Glomerular endothelial cell (primary cell): ENCODE data around the gene KRT1. TPM values are rescaled to one million over a fixed set of nuclear protein-coding genes. Genes with fewer than 3 reads are reported as not detected.

Experiments used
- total RNA-seq: library from RNA; depleted of rRNA; stranded (reverse); fragments of >200 nt; gene quantifications from 2 replicates; pipeline ENCODE4 v1.2.3, GENCODE V29; 2015

Gene KRT1
- total RNA-seq, 1 donor from 2014 or later: not detected

Other genes starting within 250 kb of the KRT1 start
- not detected in 2 replicates for gene KRT75, start 246.0 kb downstream of the KRT1 start, total RNA-seq
- gene KRT6B, start 228.3 kb downstream of the KRT1 start, total RNA-seq: not detected in 2 replicates
- gene KRT6C, start 206.6 kb downstream of the KRT1 start, total RNA-seq: not detected in 2 replicates
- gene KRT6A, start 187.2 kb downstream of the KRT1 start, total RNA-seq: not detected in 2 replicates
- gene KRT5, start 160.0 kb downstream of the KRT1 start, total RNA-seq: not detected in 2 replicates
- gene KRT71, start 127.3 kb downstream of the KRT1 start, total RNA-seq: not detected in 2 replicates
- not detected in 2 replicates for gene KRT74, start 106.6 kb downstream of the KRT1 start, total RNA-seq
- not detected in 2 replicates for gene KRT72, start 78.9 kb downstream of the KRT1 start, total RNA-seq
- gene KRT73, start 61.8 kb downstream of the KRT1 start, total RNA-seq: not detected in 2 replicates
- not detected in 2 replicates for gene KRT2, start 28.2 kb downstream of the KRT1 start, total RNA-seq
- not detected in 2 replicates for gene KRT77, start 23.1 kb upstream of the KRT1 start, total RNA-seq
- not detected in 2 replicates for gene KRT76, start 96.9 kb upstream of the KRT1 start, total RNA-seq
- gene KRT3, start 115.7 kb upstream of the KRT1 start, total RNA-seq: 0.18 TPM in 1 of 2 replicates, not detected in the other
- not detected in 2 replicates for gene KRT4, start 133.7 kb upstream of the KRT1 start, total RNA-seq
- 0.10 and 0.12 TPM in 2 replicates for gene KRT79, start 153.9 kb upstream of the KRT1 start, total RNA-seq
- gene KRT78, start 168.6 kb upstream of the KRT1 start, total RNA-seq: not detected in 2 replicates
- gene KRT8, start 224.7 kb upstream of the KRT1 start, total RNA-seq: 43.1 and 79.8 TPM in 2 replicates